Stimulated activated CD8-positive, alpha-beta memory T cell treated with anti-CD3 and anti-CD28 coated beads, Interleukin-12 subunit alpha, Interleukin-12 subunit beta, amount 100 ng/mL, for 24 hours (primary cell): Measurements from ENCODE around the gene MS4A2.
"Not testable (repeated sequence)": the region's sequence is repeated elsewhere in the genome, so short reads cannot be mapped to it uniquely, and the experiment has no call there.

Experiments used
- DNase-seq: peaks from one replicate; pipeline ENCODE4 v3.0.0-alpha.2; 2020; ENCODE audit errors: extremely low read depth

Gene MS4A2

GRCh38 chr11:60101368-60101767 lies 12.9 kb downstream of the MS4A2 start:
- not testable (repeated sequence) for DNase-seq

- not testable (repeated sequence) for DNase-seq
Observed at GRCh38 chr11:60104471-60105115, 16.1 kb downstream of the MS4A2 start.

GRCh38 chr11:60108631-60109030 lies 20.2 kb downstream of the MS4A2 start:
- not testable (repeated sequence) for DNase-seq

GRCh38 chr11:60111793-60112192 lies 23.3 kb downstream of the MS4A2 start:
- no peak for DNase-seq

- DNase-seq, result no peak
Observed at GRCh38 chr11:60116996-60117790, 28.7 kb downstream of the MS4A2 start.

GRCh38 chr11:60118338-60118737 lies 29.9 kb downstream of the MS4A2 start:
- DNase-seq, result no peak

- no peak for DNase-seq
Observed at GRCh38 chr11:60119710-60120109, 31.2 kb downstream of the MS4A2 start.

- DNase-seq, result no peak
Observed at GRCh38 chr11:60121264-60121663, 32.8 kb downstream of the MS4A2 start.

GRCh38 chr11:60122414-60123036 lies 34.1 kb downstream of the MS4A2 start:
- DNase-seq, result no peak

- no peak for DNase-seq
Observed at GRCh38 chr11:60124802-60125432, 36.5 kb downstream of the MS4A2 start.

- DNase-seq, result no peak
Observed at GRCh38 chr11:60125956-60126585, 37.6 kb downstream of the MS4A2 start.

GRCh38 chr11:60127311-60127811 lies 38.9 kb downstream of the MS4A2 start:
- DNase-seq, result no peak

- no peak for DNase-seq
Observed at GRCh38 chr11:60128376-60128775, 39.9 kb downstream of the MS4A2 start.

GRCh38 chr11:60128866-60129265 lies 40.4 kb downstream of the MS4A2 start:
- not testable (repeated sequence) for DNase-seq

- DNase-seq, result no peak
Observed at GRCh38 chr11:60129853-60130252, 41.4 kb downstream of the MS4A2 start.

GRCh38 chr11:60130496-60130895 lies 42.0 kb downstream of the MS4A2 start:
- no peak for DNase-seq

GRCh38 chr11:60131912-60132311 lies 43.4 kb downstream of the MS4A2 start:
- no peak for DNase-seq

GRCh38 chr11:60133917-60134316 lies 45.5 kb downstream of the MS4A2 start:
- DNase-seq, result no peak

GRCh38 chr11:60143768-60144167 lies 55.3 kb downstream of the MS4A2 start:
- DNase-seq, result no peak

- no peak for DNase-seq
Observed at GRCh38 chr11:60145677-60146076, 57.2 kb downstream of the MS4A2 start.
